BLaER1 treated with 17β-estradiol and CSF1 and Interleukin-3, amounts not matched to agents 10 nM and 100 nM (cell line): ENCODE measurements around the gene ARSJ.

ENCODE experiments used
- H3K27ac ChIP-seq, 11 experiments: shearing (Covaris generic); formaldehyde crosslinking; 2 replicates each; pipeline ENCODE4 v1.8.1; 2022
- H3K27me3 ChIP-seq, 11 experiments: shearing (Covaris generic); formaldehyde crosslinking; 2 replicates each; pipeline ENCODE4 v1.8.1; 2022
- H3K36me3 ChIP-seq, 11 experiments: shearing (Covaris generic); formaldehyde crosslinking; 2 replicates each; pipeline ENCODE4 v1.8.1; 2022
- H3K4me1 ChIP-seq, 10 experiments: shearing (Covaris generic); formaldehyde crosslinking; 2 replicates each; pipeline ENCODE4 v1.8.1; 2022
- H3K4me2 ChIP-seq, 11 experiments: shearing (Covaris generic); formaldehyde crosslinking; 2 replicates each; pipeline ENCODE4 v1.8.1; 2022
- H3K4me3 ChIP-seq, 10 experiments: shearing (Covaris generic); formaldehyde crosslinking; 2 replicates each; pipeline ENCODE4 v1.8.1; 2022
- H3K9ac ChIP-seq, 11 experiments: shearing (Covaris generic); formaldehyde crosslinking; 2 replicates each; pipeline ENCODE4 v1.8.1; 2022
- H3K9me3 ChIP-seq, 11 experiments: shearing (Covaris generic); formaldehyde crosslinking; replicated peaks in 1 of 11; 2 replicates each; pipeline ENCODE4 v1.8.1; 2022
- H4K20me1 ChIP-seq, 11 experiments: shearing (Covaris generic); formaldehyde crosslinking; 2 replicates each; pipeline ENCODE4 v1.8.1; 2022
- Cebpa-rat ChIP-seq, 11 experiments: shearing (Covaris generic); IDR thresholded peaks; 2 replicates each; pipeline ENCODE4 v1.8.1; 2022

Gene ARSJ

GRCh38 chr4:113968473-113968872, 11.0 kb downstream of the ARSJ start:
- no peaks in the 10 kb centered on the region for H3K36me3 ChIP-seq
- H3K9ac ChIP-seq = no peak overlapping the region
- H3K4me2 ChIP-seq = no peak overlapping the region
- H3K27me3 ChIP-seq = no peaks in the 10 kb centered on the region
- no peaks in the 10 kb centered on the region for H4K20me1 ChIP-seq
- H3K9me3 ChIP-seq = peaks cover 0 to 5% (median under 1%) of the 10 kb centered on the region in 11 experiments; a peak in 8 of 22 replicates
- TF ChIP-seq Cebpa-rat (IDR thresholded peaks at IDR 0.05) = no peak
- H3K4me1 ChIP-seq = no peaks in the 10 kb centered on the region
- H3K27ac ChIP-seq = no peak overlapping the region
- H3K4me3 ChIP-seq = no peak overlapping the region

- Histone ChIP-seq H3K27me3 (no peaks in the 10 kb centered on the region), H3K4me3 (no peak overlapping the region), H3K9me3 (peaks cover 0 to 13% (median 6%) of the 10 kb centered on the region in 11 experiments; a peak in 9 of 22 replicates), H3K36me3 (no peaks in the 10 kb centered on the region), H3K4me2 (no peak overlapping the region), H3K4me1 (no peaks in the 10 kb centered on the region), H3K27ac (no peak overlapping the region), H4K20me1 (no peaks in the 10 kb centered on the region), H3K9ac (no peak overlapping the region)
- no peak for TF ChIP-seq Cebpa-rat (IDR thresholded peaks at IDR 0.05)
Observed at GRCh38 chr4:113967687-113968086, 11.8 kb downstream of the ARSJ start.

- H3K27me3 ChIP-seq = no peaks in the 10 kb centered on the region
- no peak overlapping the region for H3K27ac ChIP-seq
- no peaks in the 10 kb centered on the region for H3K36me3 ChIP-seq
- H3K9me3 ChIP-seq = peaks cover 0 to 15% (median 6%) of the 10 kb centered on the region in 11 experiments; a peak in 9 of 22 replicates
- no peaks in the 10 kb centered on the region for H4K20me1 ChIP-seq
- H3K4me2 ChIP-seq = no peak overlapping the region
- no peak overlapping the region for H3K4me3 ChIP-seq
- peaks cover 0 to 8% (median 0%) of the 10 kb centered on the region in 10 experiments; a peak in 1 of 20 replicates for H3K4me1 ChIP-seq
- H3K9ac ChIP-seq = no peak overlapping the region
- no peak for TF ChIP-seq Cebpa-rat (IDR thresholded peaks at IDR 0.05)
Observed at GRCh38 chr4:113962719-113963265, 16.7 kb downstream of the ARSJ start.

GRCh38 chr4:113962016-113962347, 17.5 kb downstream of the ARSJ start:
- Histone ChIP-seq H3K4me2 (no peak overlapping the region), H3K9me3 (peaks cover 0 to 15% (median 6%) of the 10 kb centered on the region in 11 experiments; a peak in 9 of 22 replicates), H3K4me3 (no peak overlapping the region), H3K9ac (no peak overlapping the region), H3K4me1 (peaks cover 0 to 8% (median 0%) of the 10 kb centered on the region in 10 experiments; a peak in 1 of 20 replicates), H4K20me1 (no peaks in the 10 kb centered on the region), H3K27me3 (no peaks in the 10 kb centered on the region), H3K36me3 (no peaks in the 10 kb centered on the region), H3K27ac (no peak overlapping the region)
- TF ChIP-seq Cebpa-rat (IDR thresholded peaks at IDR 0.05) = no peak

- no peaks in the 10 kb centered on the region for H4K20me1 ChIP-seq
- peaks cover 0 to 15% (median 6%) of the 10 kb centered on the region in 11 experiments; a peak in 9 of 22 replicates for H3K9me3 ChIP-seq
- H3K4me3 ChIP-seq = no peak overlapping the region
- no peak for TF ChIP-seq Cebpa-rat (IDR thresholded peaks at IDR 0.05)
- H3K4me1 ChIP-seq = peaks cover 0 to 8% (median 0%) of the 10 kb centered on the region in 10 experiments; a peak in 1 of 20 replicates
- H3K4me2 ChIP-seq = no peak overlapping the region
- no peak overlapping the region for H3K9ac ChIP-seq
- H3K36me3 ChIP-seq = no peaks in the 10 kb centered on the region
- H3K27me3 ChIP-seq = no peaks in the 10 kb centered on the region
- H3K27ac ChIP-seq = no peak overlapping the region
Observed at GRCh38 chr4:113960684-113961321, 18.6 kb downstream of the ARSJ start.

GRCh38 chr4:113959539-113959937, 19.9 kb downstream of the ARSJ start:
- Histone ChIP-seq H3K4me3 (no peak overlapping the region), H4K20me1 (no peaks in the 10 kb centered on the region), H3K36me3 (no peaks in the 10 kb centered on the region), H3K9me3 (peaks cover 0 to 15% (median 6%) of the 10 kb centered on the region in 11 experiments; a peak in 9 of 22 replicates), H3K27me3 (no peaks in the 10 kb centered on the region), H3K27ac (no peak overlapping the region), H3K9ac (no peak overlapping the region), H3K4me2 (0 out of 22 replicates have a peak overlapping the region, but pooled peaks of 1 of the 11 experiments have one; percentile 8), H3K4me1 (peaks cover 0 to 8% (median 0%) of the 10 kb centered on the region in 10 experiments; a peak in 1 of 20 replicates)
- TF ChIP-seq Cebpa-rat (IDR thresholded peaks at IDR 0.05) = no peak

GRCh38 chr4:113958766-113959538, 20.5 kb downstream of the ARSJ start:
- Histone ChIP-seq H3K4me3 (no peak overlapping the region), H3K36me3 (no peaks in the 10 kb centered on the region), H3K9me3 (peaks cover 0 to 15% (median 6%) of the 10 kb centered on the region in 11 experiments; a peak in 9 of 22 replicates), H4K20me1 (no peaks in the 10 kb centered on the region), H3K27ac (no peak overlapping the region), H3K27me3 (no peaks in the 10 kb centered on the region), H3K9ac (no peak overlapping the region), H3K4me1 (peaks cover 0 to 8% (median 0%) of the 10 kb centered on the region in 10 experiments; a peak in 1 of 20 replicates), H3K4me2 (0 out of 22 replicates have a peak overlapping the region, but pooled peaks of 1 of the 11 experiments have one; percentile 8)
- no peak for TF ChIP-seq Cebpa-rat (IDR thresholded peaks at IDR 0.05)

GRCh38 chr4:113957956-113958355, 21.5 kb downstream of the ARSJ start:
- no peak overlapping the region for H3K9ac ChIP-seq
- H4K20me1 ChIP-seq = no peaks in the 10 kb centered on the region
- no peaks in the 10 kb centered on the region for H3K27me3 ChIP-seq
- peaks cover 0 to 8% (median 0%) of the 10 kb centered on the region in 10 experiments; a peak in 1 of 20 replicates for H3K4me1 ChIP-seq
- no peak overlapping the region for H3K27ac ChIP-seq
- peaks cover 0 to 7% (median 0%) of the 10 kb centered on the region in 11 experiments; a peak in 6 of 22 replicates for H3K9me3 ChIP-seq
- H3K4me3 ChIP-seq = no peak overlapping the region
- H3K4me2 ChIP-seq = no peak overlapping the region
- no peaks in the 10 kb centered on the region for H3K36me3 ChIP-seq
- TF ChIP-seq Cebpa-rat (IDR thresholded peaks at IDR 0.05) = no peak

- H3K27ac ChIP-seq = no peak overlapping the region
- H3K4me3 ChIP-seq = no peak overlapping the region
- TF ChIP-seq Cebpa-rat (IDR thresholded peaks at IDR 0.05) = no peak
- H3K4me1 ChIP-seq = peaks cover 0 to 8% (median 0%) of the 10 kb centered on the region in 10 experiments; a peak in 1 of 20 replicates
- no peaks in the 10 kb centered on the region for H3K36me3 ChIP-seq
- no peak overlapping the region for H3K4me2 ChIP-seq
- H3K9me3 ChIP-seq = no peaks in the 10 kb centered on the region
- H4K20me1 ChIP-seq = no peaks in the 10 kb centered on the region
- no peaks in the 10 kb centered on the region for H3K27me3 ChIP-seq
- no peak overlapping the region for H3K9ac ChIP-seq
Observed at GRCh38 chr4:113955948-113956347, 23.5 kb downstream of the ARSJ start.
